ENCODE results near the gene P3H2.

P3H2 gene

GRCh38 chr3:189941125-189941524, 179.6 kb downstream of the P3H2 start:
- no peak for DNase-seq

GRCh38 chr3:189937302-189938127, 183.2 kb downstream of the P3H2 start:
- no peak for DNase-seq

GRCh38 chr3:189936201-189936945, 184.3 kb downstream of the P3H2 start:
- no peak for DNase-seq

GRCh38 chr3:189927975-189928895, 192.5 kb downstream of the P3H2 start:
- no peak for DNase-seq

- DNase-seq, result no peak
Observed at GRCh38 chr3:189921770-189922169, 198.9 kb downstream of the P3H2 start.

GRCh38 chr3:189914799-189915198, 205.9 kb downstream of the P3H2 start:
- no peak for DNase-seq

- DNase-seq, result no peak
Observed at GRCh38 chr3:189911001-189911400, 209.7 kb downstream of the P3H2 start.

- no peak for DNase-seq
Observed at GRCh38 chr3:189909573-189909972, 211.1 kb downstream of the P3H2 start.

- DNase-seq, result no peak
Observed at GRCh38 chr3:189909139-189909538, 211.6 kb downstream of the P3H2 start.

- DNase-seq, result no peak
Observed at GRCh38 chr3:189908646-189909045, 212.1 kb downstream of the P3H2 start.

GRCh38 chr3:189907803-189908202, 212.9 kb downstream of the P3H2 start:
- no peak for DNase-seq

Measured in activated CD4-positive, CD25-positive, alpha-beta regulatory T cell (primary cell).